NCI-H748 (cell line): ENCODE data around the gene PEX6.

Experiments
- DNase-seq: peaks from one replicate; lab custom pipeline; 2025; ENCODE audit not compliant: unreplicated experiment; lab: John Stamatoyannopoulos, UW

PEX6 gene

DNA sequence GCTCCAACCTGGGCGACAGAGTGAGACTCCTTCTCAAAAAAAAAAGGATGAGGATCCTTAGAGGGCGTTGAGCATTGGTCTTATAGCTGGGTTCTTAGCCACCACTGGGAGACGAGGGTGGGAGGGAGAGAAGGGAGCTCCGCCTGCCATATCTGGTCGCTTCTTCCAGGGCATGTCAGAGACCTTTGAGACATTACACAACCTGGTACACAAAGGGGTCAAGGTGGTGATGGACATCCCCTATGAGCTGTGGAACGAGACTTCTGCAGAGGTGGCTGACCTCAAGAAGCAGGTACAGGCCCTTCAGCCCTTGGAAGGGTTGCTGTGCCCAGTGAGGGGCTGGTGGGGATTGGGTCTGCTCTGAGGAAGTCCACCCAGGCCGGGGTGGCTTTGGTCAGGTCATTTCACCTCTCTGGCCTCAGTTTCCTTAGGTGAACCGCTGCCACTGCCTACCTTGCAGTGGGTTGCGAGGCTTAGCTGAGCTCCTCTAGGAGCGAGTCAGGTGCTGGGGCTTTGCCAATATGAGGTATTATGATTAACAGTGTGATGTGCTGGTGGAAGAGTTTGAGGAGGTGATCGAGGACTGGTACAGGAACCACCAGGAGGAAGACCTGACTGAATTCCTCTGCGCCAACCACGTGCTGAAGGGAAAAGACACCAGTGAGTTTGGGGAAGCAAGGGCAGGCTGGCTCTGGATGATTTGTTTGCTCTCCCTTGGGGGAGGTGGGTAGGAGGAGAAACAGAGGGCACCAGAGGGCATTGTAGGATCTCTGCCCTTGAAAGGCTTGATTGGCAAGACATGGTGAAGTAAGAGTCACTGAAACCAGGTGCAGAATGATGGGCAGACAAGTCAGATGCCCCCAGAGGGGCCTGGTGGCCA is 41.2 kb downstream of the PEX6 start:
- DNase-seq = no peak

DNA sequence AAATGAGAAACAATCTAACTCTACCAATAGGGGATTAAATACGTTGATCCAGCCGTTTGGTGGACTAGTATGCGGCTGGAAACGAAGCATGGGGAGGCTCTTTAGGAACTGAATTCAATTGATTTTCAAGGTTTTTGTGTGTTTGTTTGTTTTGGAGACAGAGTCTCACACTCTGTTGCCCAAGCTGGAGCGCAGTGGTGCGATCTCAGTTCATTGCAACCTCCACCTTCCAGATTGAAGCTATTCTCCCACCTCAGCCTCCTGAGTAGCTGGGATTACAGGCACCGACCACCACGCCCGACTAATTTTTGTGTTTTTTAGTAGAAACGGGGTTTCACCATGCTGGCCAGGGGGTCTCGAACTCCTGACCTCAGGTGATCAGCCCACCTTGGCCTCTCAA is 42.6 kb downstream of the PEX6 start:
- no peak for DNase-seq

DNA sequence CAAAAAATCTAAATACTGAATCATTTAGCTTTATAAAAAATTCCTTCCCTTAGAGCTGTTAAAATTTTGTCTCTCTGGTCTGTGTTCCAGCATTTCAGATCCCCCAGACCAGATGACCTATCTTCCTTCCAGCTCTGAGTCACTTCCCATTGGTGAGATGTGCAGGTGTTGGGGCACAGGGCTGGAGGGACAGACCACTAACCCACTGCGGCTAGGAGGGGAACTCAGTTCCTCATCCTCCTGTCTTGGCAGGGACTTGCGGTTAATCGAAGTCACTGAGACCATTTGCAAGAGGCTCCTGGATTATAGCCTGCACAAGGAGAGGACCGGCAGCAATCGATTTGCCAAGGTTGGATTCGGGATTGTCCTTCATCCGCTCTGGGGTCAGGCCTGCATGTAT is 43.7 kb downstream of the PEX6 start:
- no peak for DNase-seq

DNA sequence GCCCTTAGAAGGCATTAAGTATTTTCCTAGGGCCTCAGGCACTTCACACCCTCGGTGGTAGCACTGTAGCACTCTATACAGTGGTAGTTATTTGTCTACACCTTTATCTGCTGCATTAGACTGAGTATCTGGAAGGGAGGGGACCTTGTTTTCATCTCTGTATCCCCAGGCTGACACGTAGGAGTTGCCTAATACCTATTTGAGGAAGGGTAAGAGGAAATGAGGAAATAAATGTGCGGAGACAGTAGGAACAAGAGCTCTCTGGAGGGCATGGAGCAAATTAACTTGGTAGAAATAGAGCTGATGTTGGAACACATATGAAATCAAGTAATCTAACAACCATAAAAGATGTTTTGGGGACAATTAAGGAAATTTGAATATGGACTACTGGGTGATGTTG is 45.8 kb downstream of the PEX6 start:
- no peak for DNase-seq

DNA sequence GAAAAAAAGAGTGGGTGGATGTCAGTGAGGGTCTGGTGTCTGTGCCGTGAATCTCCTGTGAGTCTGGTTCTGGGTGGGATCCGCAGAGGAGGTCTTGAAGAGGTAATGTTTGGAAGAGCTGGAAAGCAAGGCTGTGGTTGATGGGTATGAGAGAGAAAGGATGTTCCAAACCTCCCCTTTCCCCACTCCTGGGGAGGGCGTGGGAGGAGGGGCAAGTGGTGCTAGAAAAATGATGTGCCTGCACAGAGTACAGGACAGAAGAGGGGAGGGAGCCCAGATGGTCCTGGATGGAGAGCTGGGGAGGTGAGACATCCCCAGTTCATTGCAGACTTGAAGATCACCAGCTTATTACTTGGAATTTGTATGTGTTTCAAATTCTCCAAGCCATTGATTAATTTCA is 46.6 kb downstream of the PEX6 start:
- no peak for DNase-seq

DNA sequence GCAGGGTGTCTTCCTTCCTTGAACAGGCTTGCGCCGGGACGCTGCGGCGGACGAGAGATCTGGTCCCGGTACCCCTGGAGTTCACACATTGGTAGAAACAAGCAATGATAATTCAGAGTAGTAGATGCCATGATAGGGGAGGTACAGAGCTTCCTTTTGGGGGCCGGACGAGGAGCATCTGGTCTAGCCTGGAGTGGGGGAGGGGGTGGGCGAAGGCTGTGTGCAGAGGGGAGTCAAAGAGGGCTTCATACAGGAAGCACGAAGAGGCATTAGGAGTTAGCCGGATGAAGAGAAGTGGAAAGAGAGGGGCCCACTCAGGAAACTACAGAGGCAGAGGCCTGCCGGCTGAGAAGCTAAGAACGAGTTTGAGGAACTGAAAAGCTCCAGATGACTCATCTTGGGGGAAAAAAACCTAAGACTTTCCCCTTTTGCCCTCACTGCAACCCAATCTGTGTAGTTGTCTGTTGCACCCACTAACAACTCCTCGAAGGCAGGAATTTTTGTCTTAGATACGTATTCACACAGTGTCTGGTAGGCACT is 49.1 kb downstream of the PEX6 start:
- DNase-seq = peak; percentile 84

DNA sequence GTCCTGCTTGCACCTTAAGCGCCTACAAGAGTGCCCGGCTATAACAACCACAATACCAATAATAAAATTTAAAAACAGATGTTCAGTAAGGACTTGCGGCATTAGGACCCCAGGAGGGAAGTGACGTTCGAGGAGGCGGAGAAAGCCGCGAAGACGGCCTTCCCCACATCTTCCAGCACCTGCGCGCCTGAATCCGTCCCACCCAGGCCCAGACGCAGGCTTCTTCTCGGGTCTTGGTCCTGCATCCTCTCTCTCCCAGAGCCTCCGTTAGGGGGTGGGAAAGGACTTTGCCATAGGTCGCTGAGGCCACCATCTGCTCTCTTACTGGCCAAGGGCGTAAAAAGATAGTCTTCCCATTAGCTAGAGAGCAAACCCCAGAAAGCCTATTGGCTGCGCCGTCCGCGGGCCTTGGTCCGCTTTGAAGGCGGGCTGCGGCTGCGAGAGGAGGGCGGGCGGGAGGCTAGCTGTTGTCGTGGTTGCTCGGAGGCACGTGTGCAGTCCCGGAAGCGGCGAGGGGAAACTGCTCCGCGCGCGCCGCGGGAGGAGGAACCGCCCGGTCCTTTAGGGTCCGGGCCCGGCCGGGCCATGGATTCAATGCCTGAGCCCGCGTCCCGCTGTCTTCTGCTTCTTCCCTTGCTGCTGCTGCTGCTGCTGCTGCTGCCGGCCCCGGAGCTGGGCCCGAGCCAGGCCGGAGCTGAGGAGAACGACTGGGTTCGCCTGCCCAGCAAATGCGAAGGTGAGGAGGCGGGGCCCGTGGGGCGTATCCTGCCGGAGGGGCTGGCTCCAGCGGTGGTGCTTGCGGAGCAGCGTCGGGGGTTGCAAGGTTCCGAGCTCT is 49.8 kb downstream of the PEX6 start, which contains the start of gene CNPY3:
Gene CNPY3, plus strand, starts transcription at position 495 of the 835 bp plus-strand sequence. Its CDS starts 91 bp downstream, at position 586.
- peak; percentile 100 for DNase-seq

DNA sequence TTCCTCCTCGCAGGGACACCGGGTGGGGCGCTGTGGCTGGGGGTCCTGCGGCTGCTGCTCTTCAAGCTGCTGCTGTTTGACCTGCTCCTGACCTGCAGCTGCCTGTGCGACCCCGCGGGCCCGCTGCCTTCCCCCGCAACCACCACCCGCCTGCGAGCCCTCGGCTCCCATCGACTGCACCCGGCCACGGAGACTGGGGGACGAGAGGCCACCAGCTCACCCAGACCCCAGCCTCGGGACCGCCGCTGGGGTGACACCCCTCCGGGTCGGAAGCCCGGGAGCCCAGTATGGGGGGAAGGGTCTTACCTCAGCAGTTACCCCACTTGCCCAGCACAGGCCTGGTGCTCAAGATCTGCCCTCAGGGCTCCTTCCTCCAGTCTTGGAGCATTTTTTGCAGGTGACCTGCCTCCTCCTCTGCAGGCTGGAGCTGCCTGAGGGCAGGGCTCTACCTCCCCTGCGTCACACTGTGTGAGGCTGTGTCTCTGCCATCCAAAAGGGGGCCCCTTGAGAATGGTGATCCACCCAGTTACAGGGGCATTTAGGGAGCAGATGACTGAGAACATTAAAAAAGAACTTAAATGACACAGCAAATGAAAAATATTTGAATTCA is 53.6 kb downstream of the PEX6 start:
- DNase-seq = no peak

DNA sequence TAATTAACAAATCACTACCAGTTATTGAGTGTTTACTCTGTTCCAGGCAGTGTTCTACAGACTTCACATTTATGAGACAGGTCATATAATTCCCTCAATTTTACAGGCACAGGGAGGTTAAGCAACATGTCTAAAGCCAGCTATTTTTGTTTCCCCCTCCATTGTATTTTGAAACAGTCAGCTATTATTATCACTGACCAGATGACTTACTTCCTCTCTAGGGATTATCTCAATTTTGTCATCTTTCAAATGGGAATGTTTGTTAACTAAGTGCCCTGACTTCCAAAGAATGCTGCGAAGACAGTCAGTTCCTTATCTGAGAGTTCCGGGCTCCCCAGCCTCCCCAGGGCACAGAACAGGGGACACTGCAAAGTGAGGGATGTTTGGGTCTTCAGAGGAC is 55.3 kb downstream of the PEX6 start:
- DNase-seq = no peak

DNA sequence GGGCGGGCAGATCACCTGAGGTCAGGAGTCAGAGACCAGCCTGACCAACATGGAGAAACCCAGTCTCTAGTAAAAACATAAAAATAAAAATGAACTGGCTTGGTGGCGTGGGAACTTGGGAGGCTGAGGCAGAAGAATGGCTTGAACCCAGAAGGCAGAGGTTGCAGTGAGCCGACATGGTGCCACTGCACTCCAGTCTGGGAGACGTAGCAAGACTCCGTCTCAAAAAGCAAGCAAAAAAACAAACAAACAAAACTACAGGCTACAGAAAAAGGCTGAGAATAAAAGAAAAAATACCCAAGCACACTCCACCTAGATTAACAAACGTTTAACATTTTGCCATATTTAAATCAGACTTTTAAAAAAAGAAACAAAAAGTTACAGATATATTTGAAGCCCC is 57.2 kb downstream of the PEX6 start:
- DNase-seq = no peak

DNA sequence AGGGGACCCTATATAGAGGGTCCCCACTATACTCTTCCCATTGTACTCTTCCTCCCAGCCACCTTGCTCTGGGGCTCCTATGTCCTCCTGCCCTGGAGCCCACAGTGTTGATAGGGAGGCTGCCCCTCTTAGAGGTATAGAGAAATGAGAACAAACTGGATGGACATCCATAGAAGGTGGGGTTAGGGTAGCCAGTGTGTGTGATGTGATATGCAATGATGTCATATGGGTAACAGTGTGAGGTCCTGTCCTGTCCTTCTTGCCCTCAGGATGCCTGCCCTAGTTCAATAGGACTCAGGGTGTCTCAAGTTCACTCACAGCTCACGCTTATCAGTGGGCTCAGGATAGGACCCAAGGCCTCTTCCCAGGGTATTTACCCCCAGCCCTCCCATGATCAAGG is 62.7 kb downstream of the PEX6 start:
- no peak for DNase-seq

DNA sequence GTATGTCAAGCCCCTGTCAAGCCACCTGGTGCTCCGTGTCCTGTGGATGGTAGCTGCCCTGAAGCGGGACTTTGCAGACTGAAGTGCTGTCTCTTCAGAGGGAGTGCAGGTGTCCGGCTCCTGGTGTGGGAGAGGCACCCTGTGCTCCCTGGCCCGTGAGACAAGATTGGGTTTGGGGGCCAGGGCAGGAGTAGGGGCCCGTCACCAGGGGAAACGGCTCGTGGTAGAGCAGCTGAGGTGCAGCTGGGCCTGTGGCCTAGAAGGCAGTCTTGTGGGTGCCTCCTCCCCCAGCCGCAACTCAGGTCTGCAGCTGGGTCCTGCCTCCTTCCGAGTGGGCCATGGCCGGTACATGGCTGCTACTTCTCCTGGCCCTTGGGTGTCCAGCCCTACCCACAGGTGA is 63.2 kb downstream of the PEX6 start, which contains the start of gene PTCRA:
Gene PTCRA, plus strand, starts transcription at position 322 of the 400 bp plus-strand sequence. Its CDS starts 17 bp downstream, at position 339.
- DNase-seq = no peak

DNA sequence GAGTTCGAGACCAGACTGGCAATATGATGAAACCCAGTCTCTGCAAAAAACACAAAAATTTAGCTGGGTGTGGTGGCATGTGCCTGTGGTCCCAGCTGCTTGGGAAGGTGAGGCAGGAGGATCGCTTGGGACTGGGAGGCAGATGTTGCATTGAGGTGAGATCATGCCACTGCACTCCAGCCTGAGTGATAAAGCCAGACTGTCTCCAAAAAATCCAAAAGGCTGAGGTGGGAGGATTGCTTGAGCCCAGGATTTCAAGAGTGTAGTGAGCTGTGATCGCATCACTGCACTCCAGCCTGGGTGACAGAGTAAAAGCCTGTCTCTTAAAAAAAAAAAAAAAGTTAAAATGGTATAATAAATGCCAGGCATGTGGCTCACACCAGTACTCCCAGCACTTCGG is 64.4 kb downstream of the PEX6 start:
- no peak for DNase-seq
